SK-N-SH (cell line): ENCODE measurements around the gene ELOVL1. TPM values are rescaled to one million over a fixed set of nuclear protein-coding genes. Genes with fewer than 3 reads are reported as not detected.

Experiments
- CTCF ChIA-PET: fragments of 300-600, 350-600 bp; formaldehyde crosslinking; extraction: SDS; loops from one replicate; lab custom pipeline; 2021; lab: Yijun Ruan, JAX
- POLR2A ChIA-PET: fragments of 350-600 bp; sonication (Branson Sonifier 250); formaldehyde crosslinking; extraction: SDS; loops from one replicate; lab custom pipeline; 2020; ENCODE audit warnings: antibody characterized with exemption, inconsistent platforms; lab: Yijun Ruan, JAX
- DNase-seq: peaks from one replicate; pipeline ENCODE4 v3.0.0; 2012
- H2AFZ ChIP-seq: fragments of 200-600 bp; sonication (generic); 2 replicates; pipeline ENCODE4 v1.8.1; 2016; ENCODE audit warnings: antibody characterized with exemption, mild to moderate bottlenecking, low read depth
- H3F3A ChIP-seq: fragments of 200-600 bp; sonication (generic); replicated peaks from 2 replicates; pipeline ENCODE3; 2016; ENCODE audit warnings: antibody characterized with exemption, mild to moderate bottlenecking; ENCODE audit not compliant: insufficient read depth
- H3K27ac ChIP-seq, 2 experiments: fragments of 200-500 bp in 1 of 2; fragments of 200-600 bp in 1 of 2; sonication (Bioruptor generic) in 1 of 2; sonication (generic), shearing (Covaris generic) in 1 of 2; 2 replicates each; pipeline versions ENCODE4 v1.5.1 to v1.6.1; 2014 to 2016; ENCODE audit warnings: low read depth in 2 of 2, inconsistent platforms in 1 of 2, low read length in 1 of 2, mild to moderate bottlenecking in 1 of 2, mixed read lengths in 1 of 2
- H3K27me3 ChIP-seq: fragments of 200-600 bp; sonication (generic), shearing (Covaris generic); 2 replicates; pipeline ENCODE4 v1.6.1; 2016; ENCODE audit warnings: mixed run types; ENCODE audit not compliant: insufficient read depth
- H3K36me3 ChIP-seq, 2 experiments: fragments of 200-500 bp in 1 of 2; fragments of 200-600 bp in 1 of 2; sonication (Bioruptor generic) in 1 of 2; sonication (generic) in 1 of 2; replicated peaks in 1 of 2; 2 replicates each; pipeline versions ENCODE3 to v1.5.1; 2014 to 2016; ENCODE audit warnings: low read length in 1 of 2, mild to moderate bottlenecking in 1 of 2; ENCODE audit not compliant: insufficient read depth in 2 of 2, control insufficient read depth in 1 of 2
- H3K4me1 ChIP-seq, 2 experiments: fragments of 200-500 bp in 1 of 2; fragments of 200-600 bp in 1 of 2; sonication (Bioruptor generic) in 1 of 2; sonication (generic), shearing (Covaris generic) in 1 of 2; 2 replicates each; pipeline versions ENCODE4 v1.5.1 to v1.6.1; 2014 to 2016; ENCODE audit warnings: low read depth in 1 of 2, low read length in 1 of 2, mixed run types in 1 of 2; ENCODE audit not compliant: insufficient read depth in 2 of 2, control insufficient read depth in 1 of 2
- H3K4me2 ChIP-seq: fragments of 200-600 bp; sonication (generic), shearing (Covaris generic); 2 replicates; pipeline ENCODE4 v1.6.1; 2017; ENCODE audit warnings: mixed run types
- H3K4me3 ChIP-seq, 2 experiments: fragments of 200-500 bp in 1 of 2; fragments of 200-600 bp in 1 of 2; sonication (Bioruptor generic) in 1 of 2; sonication (generic), shearing (Covaris generic) in 1 of 2; 2 replicates each; pipeline versions ENCODE4 v1.5.1 to v1.8.1; 2014 to 2016; ENCODE audit warnings: low read depth in 2 of 2, inconsistent platforms in 1 of 2, low read length in 1 of 2, mild to moderate bottlenecking in 1 of 2, mixed read lengths in 1 of 2, moderate library complexity in 1 of 2
- H3K79me2 ChIP-seq: fragments of 200-600 bp; sonication (generic); 2 replicates; pipeline ENCODE4 v1.8.1; 2017; ENCODE audit warnings: mild to moderate bottlenecking; ENCODE audit not compliant: insufficient read depth
- H3K9ac ChIP-seq: fragments of 200-600 bp; sonication (generic); 2 replicates; pipeline ENCODE4 v1.6.1; 2017; ENCODE audit warnings: mixed run types
- H3K9me2 ChIP-seq: fragments of 200-600 bp; sonication (generic); 2 replicates; pipeline ENCODE4 v1.6.1; 2017; ENCODE audit warnings: mixed run types
- H3K9me3 ChIP-seq: fragments of 200-600 bp; sonication (generic); 2 replicates; pipeline ENCODE4 v1.6.1; 2017; ENCODE audit warnings: mixed run types, mild to moderate bottlenecking, moderate library complexity
- H4K20me1 ChIP-seq: fragments of 200-600 bp; sonication (generic); 2 replicates; pipeline ENCODE4 v1.6.1; 2017; ENCODE audit warnings: mild to moderate bottlenecking, mixed run types; ENCODE audit not compliant: insufficient read depth
- CHD2 ChIP-seq: fragments of 150-350 bp; IDR thresholded peaks from 2 replicates; pipeline ENCODE4 v1.6.1; 2018; ENCODE audit warnings: low read length; ENCODE audit not compliant: partially characterized antibody
- CTCF ChIP-seq: fragments of 200-600 bp; sonication (generic); IDR thresholded peaks from 2 replicates; pipeline ENCODE4 v1.6.1; 2017; ENCODE audit warnings: antibody characterized with exemption, mild to moderate bottlenecking, moderate library complexity
- ELF1 ChIP-seq: IDR thresholded peaks from 2 replicates; pipeline ENCODE4 v1.4.0; 2012
- EZH2phosphoT487 ChIP-seq: fragments of 200-600 bp; sonication (generic); IDR thresholded peaks from 2 replicates; pipeline ENCODE4 v1.6.1; 2017; ENCODE audit warnings: low read depth, mixed run types, mild to moderate bottlenecking, antibody characterized with exemption, moderate library complexity, borderline replicate concordance
- NRF1 ChIP-seq: IDR thresholded peaks from 2 replicates; pipeline ENCODE4 v1.6.1; 2012; ENCODE audit warnings: low read depth, mild to moderate bottlenecking, low read length
- RAD21 ChIP-seq: IDR thresholded peaks from 2 replicates; pipeline ENCODE4 v1.6.1; 2012; ENCODE audit warnings: mild to moderate bottlenecking, low read length
- RCOR1 ChIP-seq: fragments of 150-350 bp; IDR thresholded peaks from 2 replicates; pipeline ENCODE4 v1.6.1; 2017; ENCODE audit warnings: antibody characterized with exemption, low read length
- SIN3A ChIP-seq: IDR thresholded peaks from 2 replicates; pipeline ENCODE4 v1.6.1; 2012; ENCODE audit warnings: low read depth, mild to moderate bottlenecking, low read length, moderate library complexity, borderline replicate concordance
- SMC3 ChIP-seq: IDR thresholded peaks from 2 replicates; pipeline ENCODE4 v1.6.1; 2012; ENCODE audit warnings: low read depth, low read length, improper control_type of control experiment
- TAF1 ChIP-seq: IDR thresholded peaks from 2 replicates; pipeline ENCODE4 v1.6.1; 2012; ENCODE audit warnings: low read depth, mild to moderate bottlenecking, low read length, moderate library complexity, borderline replicate concordance
- TCF12 ChIP-seq: IDR thresholded peaks from 2 replicates; pipeline ENCODE4 v1.4.0; 2012
- TEAD4 ChIP-seq: IDR thresholded peaks from 2 replicates; pipeline ENCODE4 v1.4.0; 2012; ENCODE audit warnings: mild to moderate bottlenecking, borderline replicate concordance; ENCODE audit not compliant: insufficient read depth
- YY1 ChIP-seq: IDR thresholded peaks from 2 replicates; pipeline ENCODE4 v1.4.0; 2012; ENCODE audit warnings: low read depth, mild to moderate bottlenecking
- WGBS: methylation state at CpG from one replicate; pipeline ENCODE4 v1.1.6; 2017; ENCODE audit warnings: low lambda C conversion rate; 5-methylcytosine and 5-hydroxymethylcytosine counted together
- polyA plus RNA-seq, 3 experiments: library from polyadenylated mRNA; depleted of rRNA; stranded (reverse); fragments of >200 nt; gene quantifications; 2 replicates each; pipeline ENCODE4 v1.2.3, GENCODE V29; 2012
- TF ChIP-seq, protein P1 (sequence below): IDR thresholded peaks from 2 replicates; pipeline ENCODE4 v1.4.0; 2012; ENCODE audit warnings: low read depth, borderline replicate concordance
- TF ChIP-seq, protein P2 (sequence below): IDR thresholded peaks from 2 replicates; pipeline ENCODE4; 2012
- TF ChIP-seq, protein P3 (sequence below): fragments of 150-350 bp; IDR thresholded peaks from 2 replicates; pipeline ENCODE4 v1.6.1; 2016; ENCODE audit warnings: mild to moderate bottlenecking, low read depth, low read length

Gene ELOVL1
- polyA plus RNA-seq, 1 of the 3 experiments (the other 2 are of a cell fraction), result 127 TPM

DNA sequence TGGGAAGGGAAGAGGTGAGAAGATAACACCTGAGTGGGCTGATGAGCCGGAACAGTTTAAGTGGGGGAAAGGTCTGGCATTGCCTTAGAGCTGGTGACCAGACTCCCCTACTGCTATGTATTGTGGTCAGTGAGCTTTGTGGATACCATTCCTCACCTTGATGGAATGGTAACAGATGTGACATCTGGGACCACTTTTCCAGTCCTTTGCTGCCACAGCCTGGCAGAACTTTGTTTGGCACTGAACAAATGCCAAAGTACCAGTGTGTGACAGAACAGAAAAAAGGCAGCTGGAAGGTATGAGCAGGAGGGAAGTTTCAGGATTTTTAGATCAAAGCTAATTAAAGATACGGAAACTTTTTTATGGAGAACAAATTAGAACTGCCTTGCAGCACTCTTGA lies 15.6 kb upstream of the ELOVL1 start:
- H3K9ac ChIP-seq, result no peak overlapping the region
- no peaks in the 10 kb centered on the region for H3K9me2 ChIP-seq
- peaks cover 5 to 7% of the 10 kb centered on the region in 2 experiments; a peak in 2 of 4 replicates for H3K4me1 ChIP-seq
- 93% methylated on average over 2 of the region's 2 CpGs for WGBS
- no peaks in the 10 kb centered on the region for H3K27me3 ChIP-seq
- CTCF ChIA-PET, result interaction anchor here (0.6 to 2.7 kb wide), 8 partner anchors 14 to 169 kb away, joined by 3 to 17 read pairs (median 3); no protein-coding TSS in a partner anchor
- H2AFZ ChIP-seq, result no peak overlapping the region
- H3K9me3 ChIP-seq, result no peaks in the 10 kb centered on the region
- DNase-seq, result no peak
- peaks cover 22% of the 10 kb centered on the region for H3K79me2 ChIP-seq
- no peak overlapping the region for H3K27ac ChIP-seq
- H3F3A ChIP-seq, result no peaks in the 10 kb centered on the region
- POLR2A ChIA-PET, result interaction anchor here (1.4 kb wide), 1 partner anchor 25 kb away, joined by 4 read pairs; the partner anchor contains the start of gene CDC20
- no peak for TF ChIP-seq TAF1
- peak; percentile 43; the same call in 1 of the 2 replicates for TF ChIP-seq SMC3
- no peak for TF ChIP-seq EZH2phosphoT487
- TF ChIP-seq NRF1, result no peak
- TF ChIP-seq SIN3A, result no peak
- no peak for TF ChIP-seq RCOR1
- TF ChIP-seq CTCF, result peak; percentile 34
- peak; percentile 65 for TF ChIP-seq RAD21
- TF ChIP-seq TEAD4, result no peak
- TF ChIP-seq TCF12, result no peak
- TF ChIP-seq, protein P1, sequence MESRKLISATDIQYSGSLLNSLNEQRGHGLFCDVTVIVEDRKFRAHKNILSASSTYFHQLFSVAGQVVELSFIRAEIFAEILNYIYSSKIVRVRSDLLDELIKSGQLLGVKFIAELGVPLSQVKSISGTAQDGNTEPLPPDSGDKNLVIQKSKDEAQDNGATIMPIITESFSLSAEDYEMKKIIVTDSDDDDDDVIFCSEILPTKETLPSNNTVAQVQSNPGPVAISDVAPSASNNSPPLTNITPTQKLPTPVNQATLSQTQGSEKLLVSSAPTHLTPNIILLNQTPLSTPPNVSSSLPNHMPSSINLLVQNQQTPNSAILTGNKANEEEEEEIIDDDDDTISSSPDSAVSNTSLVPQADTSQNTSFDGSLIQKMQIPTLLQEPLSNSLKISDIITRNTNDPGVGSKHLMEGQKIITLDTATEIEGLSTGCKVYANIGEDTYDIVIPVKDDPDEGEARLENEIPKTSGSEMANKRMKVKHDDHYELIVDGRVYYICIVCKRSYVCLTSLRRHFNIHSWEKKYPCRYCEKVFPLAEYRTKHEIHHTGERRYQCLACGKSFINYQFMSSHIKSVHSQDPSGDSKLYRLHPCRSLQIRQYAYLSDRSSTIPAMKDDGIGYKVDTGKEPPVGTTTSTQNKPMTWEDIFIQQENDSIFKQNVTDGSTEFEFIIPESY, result no peak
- TF ChIP-seq ELF1, result no peak
- TF ChIP-seq CHD2, result no peak
- no peak for TF ChIP-seq YY1
- TF ChIP-seq, protein P2, sequence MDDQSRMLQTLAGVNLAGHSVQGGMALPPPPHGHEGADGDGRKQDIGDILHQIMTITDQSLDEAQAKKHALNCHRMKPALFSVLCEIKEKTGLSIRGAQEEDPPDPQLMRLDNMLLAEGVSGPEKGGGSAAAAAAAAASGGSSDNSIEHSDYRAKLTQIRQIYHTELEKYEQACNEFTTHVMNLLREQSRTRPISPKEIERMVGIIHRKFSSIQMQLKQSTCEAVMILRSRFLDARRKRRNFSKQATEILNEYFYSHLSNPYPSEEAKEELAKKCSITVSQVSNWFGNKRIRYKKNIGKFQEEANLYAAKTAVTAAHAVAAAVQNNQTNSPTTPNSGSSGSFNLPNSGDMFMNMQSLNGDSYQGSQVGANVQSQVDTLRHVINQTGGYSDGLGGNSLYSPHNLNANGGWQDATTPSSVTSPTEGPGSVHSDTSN, result no peak
- TF ChIP-seq, protein P3, sequence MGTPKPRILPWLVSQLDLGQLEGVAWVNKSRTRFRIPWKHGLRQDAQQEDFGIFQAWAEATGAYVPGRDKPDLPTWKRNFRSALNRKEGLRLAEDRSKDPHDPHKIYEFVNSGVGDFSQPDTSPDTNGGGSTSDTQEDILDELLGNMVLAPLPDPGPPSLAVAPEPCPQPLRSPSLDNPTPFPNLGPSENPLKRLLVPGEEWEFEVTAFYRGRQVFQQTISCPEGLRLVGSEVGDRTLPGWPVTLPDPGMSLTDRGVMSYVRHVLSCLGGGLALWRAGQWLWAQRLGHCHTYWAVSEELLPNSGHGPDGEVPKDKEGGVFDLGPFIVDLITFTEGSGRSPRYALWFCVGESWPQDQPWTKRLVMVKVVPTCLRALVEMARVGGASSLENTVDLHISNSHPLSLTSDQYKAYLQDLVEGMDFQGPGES, result no peak
- TF ChIP-seq, all 33 proteins: peak for 3
- Histone ChIP-seq H3K36me3 (peaks cover 55 to 60% of the 10 kb centered on the region in 2 experiments), H3K4me2 (no peak overlapping the region), H3K4me3 (no peak overlapping the region), H4K20me1 (no peaks in the 10 kb centered on the region)
